ENCODE data around the gene BCDIN3D. TPM values are rescaled to one million over a fixed set of nuclear protein-coding genes. Genes with fewer than 3 reads are reported as not detected.

The BCDIN3D gene
- total and polyA plus RNA-seq, 8 donors: 2.0 to 4.8 (median 2.9) TPM

- no peak for FAIRE-seq
- WGBS, 2 donors: 70 to 79% methylated on average over 2 of the region's 2 CpGs
- no peak for ATAC-seq
- Histone ChIP-seq H3K36me3 (no peaks in the 10 kb centered on the region), H3K27me3 (peaks cover 0 to 7% (median 2%) of the 10 kb centered on the region in 4 donors), H3K27ac (no peak overlapping the region), H3K4me3 (no peak overlapping the region), H3K9me3 (no peaks in the 10 kb centered on the region), H3K4me1 (peaks cover 0 to 4% (median 0%) of the 10 kb centered on the region in 3 donors)
- DNase-seq: no peak
- TF ChIP-seq CTCF (IDR thresholded peaks at IDR 0.05): no peak
- intact Hi-C loops (cut with DNase I): no loop called here
Measured at GRCh38 chr12:49846032-49846431, 3.1 kb upstream of the BCDIN3D start.

GRCh38 chr12:49843876-49844437, 1.1 kb upstream of the BCDIN3D start:
- WGBS, 2 donors: 93 to 94% methylated on average over 4 of the region's 4 CpGs
- Histone ChIP-seq H3K27me3 (peaks cover 0 to 1% (median under 1%) of the 10 kb centered on the region in 4 donors), H3K4me3 (peak overlapping the region in 1 of 4 donors; percentile 73), H3K36me3 (no peaks in the 10 kb centered on the region), H3K27ac (no peak overlapping the region), H3K4me1 (peaks cover 0 to 4% (median 0%) of the 10 kb centered on the region in 3 donors), H3K9me3 (no peaks in the 10 kb centered on the region)
- FAIRE-seq: no peak
- intact Hi-C loops (cut with DNase I): no loop called here
- no peak for ATAC-seq
- TF ChIP-seq CTCF (IDR thresholded peaks at IDR 0.05): no peak
- DNase-seq: no peak

- H3K4me3 ChIP-seq: peak overlapping the region in 3 of 4 donors; percentile 65 to 74 (median 73)
- no peaks in the 10 kb centered on the region for H3K27me3 ChIP-seq
- peak overlapping the region; percentile 62 to 89 (median 78) for H3K27ac ChIP-seq
- intact Hi-C loops (cut with DNase I): no loop called here
- FAIRE-seq: no peak
- DNase-seq: no peak
- H3K36me3 ChIP-seq: no peaks in the 10 kb centered on the region
- peaks cover 0 to 4% (median 0%) of the 10 kb centered on the region in 3 donors for H3K4me1 ChIP-seq
- H3K9me3 ChIP-seq: no peaks in the 10 kb centered on the region
- WGBS, 2 donors: 80 to 84% methylated on average over 7 of the region's 7 CpGs
- no peak for ATAC-seq
- no peak for TF ChIP-seq CTCF (IDR thresholded peaks at IDR 0.05)
Measured at GRCh38 chr12:49843411-49843810, 505 bp upstream of the BCDIN3D start.

- Histone ChIP-seq H3K4me1 (peaks cover 0 to 4% (median 0%) of the 10 kb centered on the region in 3 donors), H3K36me3 (no peaks in the 10 kb centered on the region), H3K27me3 (no peaks in the 10 kb centered on the region), H3K9me3 (no peaks in the 10 kb centered on the region), H3K27ac (no peak overlapping the region), H3K4me3 (no peak overlapping the region)
- DNase-seq (peak in 1 of 6 donors; percentile 30), ATAC-seq (peak in 1 of 4 donors; percentile 20), FAIRE-seq (no peak)
- intact Hi-C loops (cut with DNase I): loop anchor here in 1 of 3 donors (10.0 kb wide), 1 partner anchor 64 kb away; no protein-coding TSS in a partner anchor
- WGBS, 2 donors: 34 to 50% methylated on average over 3 of the region's 3 CpGs
- peak; percentile 15 to 59 (median 42) for TF ChIP-seq CTCF (IDR thresholded peaks at IDR 0.05)
Measured at GRCh38 chr12:49838973-49839633, 3.8 kb downstream of the BCDIN3D start.

Measured in pancreas (tissue), 10 donors.